Karpas-422 (cell line): ENCODE results near the gene ASPHD1. TPM values are rescaled to one million over a fixed set of nuclear protein-coding genes. Genes with fewer than 3 reads are reported as not detected.
"Not testable (repeated sequence)": the region's sequence is repeated elsewhere in the genome, so short reads cannot be mapped to it uniquely, and the experiment has no call there.

ENCODE experiments used
- DNase-seq: peaks from one replicate; pipeline ENCODE4 v3.0.0-alpha.2; 2015
- H2AFZ ChIP-seq: fragments of 200-600 bp; sonication (generic); 2 replicates; pipeline ENCODE4 v1.6.1; 2014; ENCODE audit warnings: antibody characterized with exemption, low read length, mixed read lengths
- H3K27ac ChIP-seq: fragments of 200-600 bp; sonication (generic); 2 replicates; pipeline ENCODE4 v1.5.1; 2014; ENCODE audit warnings: mild to moderate bottlenecking, low read length, moderate library complexity
- H3K27me3 ChIP-seq: fragments of 200-600 bp; sonication (generic); 2 replicates; pipeline ENCODE4 v1.6.1; 2014; ENCODE audit warnings: low read length, mixed read lengths
- H3K36me3 ChIP-seq: fragments of 200-600 bp; sonication (generic); 2 replicates; pipeline ENCODE4 v1.6.1; 2014; ENCODE audit warnings: low read length, mixed read lengths; ENCODE audit not compliant: insufficient read depth
- H3K4me1 ChIP-seq: fragments of 200-600 bp; sonication (generic); 2 replicates; pipeline ENCODE4 v1.6.1; 2014; ENCODE audit warnings: mild to moderate bottlenecking, low read length, mixed read lengths
- H3K4me2 ChIP-seq: fragments of 200-600 bp; sonication (generic); 2 replicates; pipeline ENCODE4 v1.6.1; 2014; ENCODE audit warnings: low read length, low read depth, mild to moderate bottlenecking; ENCODE audit not compliant: poor library complexity, severe bottlenecking
- H3K4me3 ChIP-seq: fragments of 200-600 bp; sonication (generic); 2 replicates; pipeline ENCODE4 v1.5.1; 2014; ENCODE audit warnings: mild to moderate bottlenecking, antibody characterized with exemption, low read length, mixed read lengths
- H3K79me2 ChIP-seq: fragments of 200-600 bp; sonication (generic); 2 replicates; pipeline ENCODE4 v1.6.1; 2014; ENCODE audit warnings: mild to moderate bottlenecking, low read length, mixed read lengths
- H3K9ac ChIP-seq: fragments of 200-600 bp; sonication (generic); 2 replicates; pipeline ENCODE4 v1.6.0; 2014; ENCODE audit warnings: low read length
- H3K9me2 ChIP-seq: fragments of 200-600 bp; sonication (generic), shearing (Covaris generic); replicated peaks from 2 replicates; pipeline ENCODE4 v1.6.0; 2014; ENCODE audit warnings: mild to moderate bottlenecking, low read length, moderate library complexity; ENCODE audit not compliant: insufficient read depth
- H3K9me3 ChIP-seq: fragments of 300-700, 200-600 bp; sonication (generic); 2 replicates; pipeline ENCODE4 v1.6.1; 2014; ENCODE audit warnings: low read length, mixed read lengths
- H4K20me1 ChIP-seq: fragments of 200-600 bp; sonication (generic); 2 replicates; pipeline ENCODE4 v1.6.1; 2014; ENCODE audit warnings: mild to moderate bottlenecking, antibody characterized with exemption, low read length, low read depth; ENCODE audit not compliant: insufficient read depth
- total RNA-seq: library from RNA; depleted of rRNA; stranded (reverse); fragments of >200 nt; shearing (Covaris generic); gene quantifications from 2 replicates; pipeline ENCODE4 v1.2.3, GENCODE V29; 2014; ENCODE audit warnings: low replicate concordance

The ASPHD1 gene
- total RNA-seq, 1 experiment from 2014 or later: 0.19 TPM

- H3K4me3 ChIP-seq: peak overlapping the region; percentile 85
- H2AFZ ChIP-seq: peak overlapping the region; percentile 77; the same call in 1 of the 2 replicates
These were observed 37.9 kb upstream of the ASPHD1 start for GRCh38 chr16:29862383-29862883.

GRCh38 chr16:29862884-29863668, 37.2 kb upstream of the ASPHD1 start, which contains the start of gene CDIPT:
CDIPT (minus strand) TSS chr16:29863226; CDS start chr16:29862857, 369 bp downstream.
- Histone ChIP-seq H3K79me2 (peaks cover 9% of the 10 kb centered on the region), H3K4me3 (peak within 1 kb of the TSS; percentile 85), H4K20me1 (no peaks in the 10 kb centered on the region), H3K27ac (0 out of 2 replicates have a peak within 1 kb of the TSS, but pooled peaks have one; percentile 38), H3K4me2 (peak within 1 kb of the TSS; percentile 71), H3K9me3 (no peaks in the 10 kb centered on the region), H3K4me1 (peaks cover 12% of the 10 kb centered on the region), H3K9ac (peak within 1 kb of the TSS; percentile 80), H2AFZ (peak within 1 kb of the TSS; percentile 77), H3K27me3 (no peaks in the 10 kb centered on the region), H3K9me2 (no peaks in the 10 kb centered on the region), H3K36me3 (no peaks in the 10 kb centered on the region)
- peak; percentile 99 for DNase-seq

More at GRCh38 chr16:29862383-29862883, 37.9 kb upstream of the ASPHD1 start:
- peaks cover 12% of the 10 kb centered on the region for H3K4me1 ChIP-seq
- no peaks in the 10 kb centered on the region for H4K20me1 ChIP-seq
- H3K4me2 ChIP-seq: peak overlapping the region; percentile 71
- peak; percentile 51 for DNase-seq
- H3K27ac ChIP-seq: no peak overlapping the region
- H3K27me3 ChIP-seq: no peaks in the 10 kb centered on the region
- no peaks in the 10 kb centered on the region for H3K36me3 ChIP-seq
- no peaks in the 10 kb centered on the region for H3K9me3 ChIP-seq
- H3K9me2 ChIP-seq: no peaks in the 10 kb centered on the region
- peak overlapping the region; percentile 80 for H3K9ac ChIP-seq
- peaks cover 9% of the 10 kb centered on the region for H3K79me2 ChIP-seq

GRCh38 chr16:29863669-29863984, 36.7 kb upstream of the ASPHD1 start:
- H3K27ac ChIP-seq: no peak overlapping the region
- 0 out of 2 replicates have a peak overlapping the region, but pooled peaks have one; percentile 34 for H3K9ac ChIP-seq
- H3K9me3 ChIP-seq: no peaks in the 10 kb centered on the region
- H3K36me3 ChIP-seq: no peaks in the 10 kb centered on the region
- H4K20me1 ChIP-seq: no peaks in the 10 kb centered on the region
- peak overlapping the region; percentile 71 for H3K4me2 ChIP-seq
- H3K27me3 ChIP-seq: no peaks in the 10 kb centered on the region
- peaks cover 12% of the 10 kb centered on the region for H3K4me1 ChIP-seq
- no peak overlapping the region for H3K4me3 ChIP-seq
- 0 out of 2 replicates have a peak overlapping the region, but pooled peaks have one; percentile 42 for H2AFZ ChIP-seq
- DNase-seq: no peak
- H3K79me2 ChIP-seq: peaks cover 9% of the 10 kb centered on the region
- H3K9me2 ChIP-seq: no peaks in the 10 kb centered on the region

- Histone ChIP-seq H4K20me1 (no peaks in the 10 kb centered on the region), H3K9me2 (no peaks in the 10 kb centered on the region), H3K9me3 (no peaks in the 10 kb centered on the region), H3K27ac (no peak overlapping the region), H3K79me2 (peaks cover 9% of the 10 kb centered on the region), H3K4me3 (no peak overlapping the region), H3K4me1 (peaks cover 12% of the 10 kb centered on the region), H2AFZ (no peak overlapping the region), H3K9ac (no peak overlapping the region), H3K36me3 (no peaks in the 10 kb centered on the region), H3K4me2 (no peak overlapping the region), H3K27me3 (no peaks in the 10 kb centered on the region)
- no peak for DNase-seq
These were observed 36.1 kb upstream of the ASPHD1 start for GRCh38 chr16:29864205-29864604.

- no peaks in the 10 kb centered on the region for H3K27me3 ChIP-seq
- no peak overlapping the region for H3K27ac ChIP-seq
- no peak overlapping the region for H3K9ac ChIP-seq
- peak; percentile 34 for DNase-seq
- H4K20me1 ChIP-seq: no peaks in the 10 kb centered on the region
- H2AFZ ChIP-seq: no peak overlapping the region
- H3K4me2 ChIP-seq: no peak overlapping the region
- H3K9me3 ChIP-seq: no peaks in the 10 kb centered on the region
- no peak overlapping the region for H3K4me3 ChIP-seq
- H3K9me2 ChIP-seq: no peaks in the 10 kb centered on the region
- H3K4me1 ChIP-seq: peaks cover 4% of the 10 kb centered on the region
- H3K36me3 ChIP-seq: no peaks in the 10 kb centered on the region
- H3K79me2 ChIP-seq: no peaks in the 10 kb centered on the region
These were observed 31.8 kb upstream of the ASPHD1 start for GRCh38 chr16:29868396-29869009.

- not testable (repeated sequence) for DNase-seq, H3K27me3 ChIP-seq, H2AFZ ChIP-seq, H3K9me2 ChIP-seq, H3K4me3 ChIP-seq, H3K9ac ChIP-seq, H4K20me1 ChIP-seq, H3K27ac ChIP-seq, H3K79me2 ChIP-seq, H3K4me1 ChIP-seq, H3K9me3 ChIP-seq, H3K36me3 ChIP-seq, H3K4me2 ChIP-seq
These were observed 31.2 kb upstream of the ASPHD1 start for GRCh38 chr16:29869067-29869466.

GRCh38 chr16:29871822-29872546, 28.3 kb upstream of the ASPHD1 start:
- Histone ChIP-seq H3K79me2 (no peaks in the 10 kb centered on the region), H3K36me3 (no peaks in the 10 kb centered on the region), H3K4me2 (no peak overlapping the region), H3K27me3 (no peaks in the 10 kb centered on the region), H3K4me1 (no peaks in the 10 kb centered on the region), H3K4me3 (no peak overlapping the region), H4K20me1 (no peaks in the 10 kb centered on the region), H3K9me2 (no peaks in the 10 kb centered on the region), H3K9me3 (no peaks in the 10 kb centered on the region), H3K27ac (no peak overlapping the region), H3K9ac (no peak overlapping the region), H2AFZ (no peak overlapping the region)
- DNase-seq: peak; percentile 37

GRCh38 chr16:29873319-29873718, 27.0 kb upstream of the ASPHD1 start:
- H3K27ac ChIP-seq: no peak overlapping the region

More at GRCh38 chr16:29873319-29873718, 27.0 kb upstream of the ASPHD1 start:
- H3K4me2 ChIP-seq: no peak overlapping the region
- H3K79me2 ChIP-seq: no peaks in the 10 kb centered on the region
- no peaks in the 10 kb centered on the region for H3K4me1 ChIP-seq
- no peaks in the 10 kb centered on the region for H3K9me2 ChIP-seq
- no peak overlapping the region for H2AFZ ChIP-seq
- no peaks in the 10 kb centered on the region for H4K20me1 ChIP-seq
- no peaks in the 10 kb centered on the region for H3K27me3 ChIP-seq
- H3K9ac ChIP-seq: no peak overlapping the region
- no peaks in the 10 kb centered on the region for H3K9me3 ChIP-seq
- DNase-seq: no peak
- no peak overlapping the region for H3K4me3 ChIP-seq
- H3K36me3 ChIP-seq: no peaks in the 10 kb centered on the region
